HG03039 (cell line): ENCODE data around the gene ZNF468.
A peak's percentile ranks its signal among the peaks of the same experiment; 100 is the strongest.
"Not testable (repeated sequence)": the region's sequence is repeated elsewhere in the genome, so short reads cannot be mapped to it uniquely, and the experiment has no call there.

ENCODE experiments used
- ATAC-seq: cut with Tn5 transposase; IDR thresholded peaks from one replicate; pipeline ENCODE4 v1.9.1; 2021; ENCODE audit warnings: mild to moderate bottlenecking, moderate library complexity; ENCODE audit not compliant: unreplicated experiment

ZNF468 gene

GRCh38 chr19:52857378-52858191 is at the start of gene ZNF468:
ZNF468 (minus strand) TSS chr19:52857619; CDS start chr19:52854272, 3,347 bp downstream.
- ATAC-seq: peak; percentile 96

- not testable (repeated sequence) for ATAC-seq
Observed at GRCh38 chr19:52904052-52904780, 46.8 kb upstream of the ZNF468 start.

- no peak for ATAC-seq
Observed at GRCh38 chr19:52901842-52902241, 44.4 kb upstream of the ZNF468 start.

- not testable (repeated sequence) for ATAC-seq
Observed at GRCh38 chr19:52898596-52898995, 41.2 kb upstream of the ZNF468 start.

- no peak for ATAC-seq
Observed at GRCh38 chr19:52898101-52898500, 40.7 kb upstream of the ZNF468 start.

GRCh38 chr19:52897138-52897935 is 39.9 kb upstream of the ZNF468 start, which contains the start of gene ZNF320:
ZNF320 (minus strand) TSS chr19:52897635; CDS start chr19:52890255, 7,380 bp downstream.
- ATAC-seq: peak; percentile 93

- no peak for ATAC-seq
Observed at GRCh38 chr19:52896431-52897137, 39.2 kb upstream of the ZNF468 start.

- ATAC-seq: no peak
Observed at GRCh38 chr19:52891336-52891735, 33.9 kb upstream of the ZNF468 start.

- no peak for ATAC-seq
Observed at GRCh38 chr19:52889931-52890330, 32.5 kb upstream of the ZNF468 start.

- ATAC-seq: no peak
Observed at GRCh38 chr19:52889076-52889475, 31.7 kb upstream of the ZNF468 start.

GRCh38 chr19:52880895-52881389 is 23.5 kb upstream of the ZNF468 start:
- no peak for ATAC-seq

GRCh38 chr19:52872996-52873395 is 15.6 kb upstream of the ZNF468 start:
- not testable (repeated sequence) for ATAC-seq

- ATAC-seq: no peak
Observed at GRCh38 chr19:52871466-52871865, 14.0 kb upstream of the ZNF468 start.

GRCh38 chr19:52868031-52868430 is 10.6 kb upstream of the ZNF468 start:
- ATAC-seq: not testable (repeated sequence)

GRCh38 chr19:52856540-52857377 is 660 bp downstream of the ZNF468 start:
- not testable (repeated sequence) for ATAC-seq

- not testable (repeated sequence) for ATAC-seq
Observed at GRCh38 chr19:52847352-52847751, 10.1 kb downstream of the ZNF468 start.

GRCh38 chr19:52840825-52841465 is 16.5 kb downstream of the ZNF468 start:
- ATAC-seq: not testable (repeated sequence)

- not testable (repeated sequence) for ATAC-seq
Observed at GRCh38 chr19:52834289-52834688, 23.1 kb downstream of the ZNF468 start.

GRCh38 chr19:52833541-52833940 is 23.9 kb downstream of the ZNF468 start:
- ATAC-seq: not testable (repeated sequence)
